NCI-H524 (cell line): Measurements from ENCODE around the gene ADI1.
A peak's percentile ranks its signal among the peaks of the same experiment; 100 is the strongest.

Experiments
- DNase-seq, 2 experiments: peaks; one replicate each; lab custom pipeline; 2025; lab: John Stamatoyannopoulos, UW

ADI1 gene

GRCh38 chr2:3519255-3520205 is at the start of gene ADI1:
ADI1 (minus strand) TSS chr2:3519531; CDS start chr2:3519487, 44 bp downstream.
- DNase-seq: peak; percentile 82 to 84

- no peak for DNase-seq
Observed at GRCh38 chr2:3566806-3567205, 47.5 kb upstream of the ADI1 start.

- DNase-seq: no peak
Observed at GRCh38 chr2:3565117-3565516, 45.8 kb upstream of the ADI1 start.

GRCh38 chr2:3563521-3563976 is 44.2 kb upstream of the ADI1 start:
- DNase-seq: no peak

GRCh38 chr2:3558205-3559014 is 39.1 kb upstream of the ADI1 start, which contains the start of gene RNASEH1:
RNASEH1 (minus strand) TSS chr2:3558333; CDS start chr2:3558260, 73 bp downstream.
- peak; percentile 97 to 99 for DNase-seq

GRCh38 chr2:3557639-3558204 is 38.4 kb upstream of the ADI1 start:
- DNase-seq: no peak

GRCh38 chr2:3553946-3554345 is 34.6 kb upstream of the ADI1 start:
- DNase-seq: no peak

- DNase-seq: no peak
Observed at GRCh38 chr2:3547915-3548314, 28.6 kb upstream of the ADI1 start.

- no peak for DNase-seq
Observed at GRCh38 chr2:3545788-3546478, 26.6 kb upstream of the ADI1 start.

GRCh38 chr2:3543023-3543683 is 23.8 kb upstream of the ADI1 start:
- no peak for DNase-seq

GRCh38 chr2:3542107-3542506 is 22.8 kb upstream of the ADI1 start:
- DNase-seq: no peak

- no peak for DNase-seq
Observed at GRCh38 chr2:3539836-3540235, 20.5 kb upstream of the ADI1 start.

- DNase-seq: peak in 1 of 2 experiments; percentile 17
Observed at GRCh38 chr2:3536682-3537632, 17.6 kb upstream of the ADI1 start.

GRCh38 chr2:3535794-3536681 is 16.7 kb upstream of the ADI1 start:
- DNase-seq: no peak

GRCh38 chr2:3535467-3535793 is 16.1 kb upstream of the ADI1 start:
- DNase-seq: no peak

- no peak for DNase-seq
Observed at GRCh38 chr2:3534251-3534814, 15.0 kb upstream of the ADI1 start.

GRCh38 chr2:3533836-3534235 is 14.5 kb upstream of the ADI1 start:
- DNase-seq: no peak

- no peak for DNase-seq
Observed at GRCh38 chr2:3532941-3533340, 13.6 kb upstream of the ADI1 start.
